Mucosa of rectum (tissue), 2 donors: ENCODE results near the gene ORM2.
"Not testable (repeated sequence)": the region's sequence is repeated elsewhere in the genome, so short reads cannot be mapped to it uniquely, and the experiment has no call there.

Source experiments
- H3K27ac ChIP-seq, 2 donors: one replicate each; pipeline ENCODE4 v1.7.0; 2013; ENCODE audit warnings: inconsistent platforms in 2 of 2, low read depth in 2 of 2, low read length in 2 of 2
- H3K27me3 ChIP-seq, 2 donors: one replicate each; pipeline ENCODE4 v1.7.0; 2013; ENCODE audit warnings: low read length in 2 of 2; ENCODE audit not compliant: control insufficient read depth in 2 of 2, insufficient read depth in 2 of 2
- H3K36me3 ChIP-seq, 2 donors: one replicate each; pipeline ENCODE4 v1.7.0; 2013; ENCODE audit warnings: low read length in 2 of 2; ENCODE audit not compliant: control insufficient read depth in 2 of 2, insufficient read depth in 2 of 2
- H3K4me1 ChIP-seq, 2 donors: one replicate each; pipeline ENCODE4 v1.7.0; 2013; ENCODE audit warnings: low read length in 2 of 2, mild to moderate bottlenecking in 1 of 2; ENCODE audit not compliant: control insufficient read depth in 2 of 2, insufficient read depth in 2 of 2
- H3K4me3 ChIP-seq, 2 donors: one replicate each; pipeline ENCODE4 v1.7.0; 2013; ENCODE audit warnings: low read length in 2 of 2
- H3K9ac ChIP-seq, 2 donors: one replicate each; pipeline ENCODE4 v1.7.0; 2013; ENCODE audit warnings: low read length in 2 of 2, low read depth in 1 of 2, mild to moderate bottlenecking in 1 of 2
- H3K9me3 ChIP-seq, 2 donors: one replicate each; pipeline ENCODE4 v1.7.0; 2013; ENCODE audit warnings: low read length in 2 of 2; ENCODE audit not compliant: control insufficient read depth in 2 of 2
- donor health status: healthy.
- donor health status: Normal muscosa, but diverticular disease.

Gene ORM2

GRCh38 chr9:114329625-114330022 lies at the start of gene ORM2:
Gene ORM2 (plus strand): TSS chr9:114329869. CDS start chr9:114329905, 36 bp downstream.
- not testable (repeated sequence) for H3K27me3 ChIP-seq, H3K9ac ChIP-seq, H3K4me1 ChIP-seq, H3K36me3 ChIP-seq, H3K9me3 ChIP-seq, H3K27ac ChIP-seq, H3K4me3 ChIP-seq

GRCh38 chr9:114280636-114281472 lies 48.8 kb upstream of the ORM2 start:
- Histone ChIP-seq H3K9ac (no peak overlapping the region), H3K27ac (no peak overlapping the region), H3K36me3 (no peaks in the 10 kb centered on the region), H3K4me1 (peaks cover 0 to 3% of the 10 kb centered on the region in 2 donors), H3K4me3 (no peak overlapping the region), H3K9me3 (no peaks in the 10 kb centered on the region), H3K27me3 (no peaks in the 10 kb centered on the region)

GRCh38 chr9:114281473-114282103 lies 48.1 kb upstream of the ORM2 start:
- Histone ChIP-seq H3K27me3 (no peaks in the 10 kb centered on the region), H3K4me3 (no peak overlapping the region), H3K4me1 (peaks cover 0 to 3% of the 10 kb centered on the region in 2 donors), H3K36me3 (no peaks in the 10 kb centered on the region), H3K27ac (no peak overlapping the region), H3K9me3 (no peaks in the 10 kb centered on the region), H3K9ac (no peak overlapping the region)

GRCh38 chr9:114282104-114282485 lies 47.6 kb upstream of the ORM2 start:
- Histone ChIP-seq H3K27ac (no peak overlapping the region), H3K9me3 (no peaks in the 10 kb centered on the region), H3K4me1 (peaks cover 0 to under 1% of the 10 kb centered on the region in 2 donors), H3K4me3 (no peak overlapping the region), H3K9ac (no peak overlapping the region), H3K36me3 (no peaks in the 10 kb centered on the region), H3K27me3 (no peaks in the 10 kb centered on the region)

- Histone ChIP-seq H3K4me1 (no peaks in the 10 kb centered on the region), H3K27ac (no peak overlapping the region), H3K36me3 (no peaks in the 10 kb centered on the region), H3K4me3 (no peak overlapping the region), H3K27me3 (no peaks in the 10 kb centered on the region), H3K9me3 (no peaks in the 10 kb centered on the region), H3K9ac (no peak overlapping the region)
Measured at GRCh38 chr9:114282507-114282906, 47.2 kb upstream of the ORM2 start.

- H3K36me3 ChIP-seq, result no peaks in the 10 kb centered on the region
- H3K4me1 ChIP-seq, result no peaks in the 10 kb centered on the region
- no peak overlapping the region for H3K4me3 ChIP-seq
- H3K9ac ChIP-seq, result no peak overlapping the region
- no peaks in the 10 kb centered on the region for H3K9me3 ChIP-seq
- no peaks in the 10 kb centered on the region for H3K27me3 ChIP-seq
- H3K27ac ChIP-seq, result no peak overlapping the region
Measured at GRCh38 chr9:114282926-114283325, 46.7 kb upstream of the ORM2 start.

- Histone ChIP-seq H3K4me1 (no peaks in the 10 kb centered on the region), H3K27me3 (no peaks in the 10 kb centered on the region), H3K36me3 (no peaks in the 10 kb centered on the region), H3K9ac (no peak overlapping the region), H3K4me3 (no peak overlapping the region), H3K27ac (no peak overlapping the region), H3K9me3 (no peaks in the 10 kb centered on the region)
Measured at GRCh38 chr9:114283551-114284111, 46.0 kb upstream of the ORM2 start.

- no peaks in the 10 kb centered on the region for H3K9me3 ChIP-seq
- H3K27ac ChIP-seq, result no peak overlapping the region
- H3K9ac ChIP-seq, result no peak overlapping the region
- no peaks in the 10 kb centered on the region for H3K27me3 ChIP-seq
- no peak overlapping the region for H3K4me3 ChIP-seq
- H3K4me1 ChIP-seq, result no peaks in the 10 kb centered on the region
- no peaks in the 10 kb centered on the region for H3K36me3 ChIP-seq
Measured at GRCh38 chr9:114284316-114285060, 45.2 kb upstream of the ORM2 start.

GRCh38 chr9:114285166-114285867 lies 44.4 kb upstream of the ORM2 start:
- H3K36me3 ChIP-seq, result no peaks in the 10 kb centered on the region
- no peaks in the 10 kb centered on the region for H3K27me3 ChIP-seq
- H3K9ac ChIP-seq, result no peak overlapping the region
- no peak overlapping the region for H3K4me3 ChIP-seq
- no peaks in the 10 kb centered on the region for H3K4me1 ChIP-seq
- H3K27ac ChIP-seq, result no peak overlapping the region
- H3K9me3 ChIP-seq, result no peaks in the 10 kb centered on the region
